A549 (cell line): ENCODE data around the gene EPHB1. TPM values are rescaled to one million over a fixed set of nuclear protein-coding genes. Genes with fewer than 3 reads are reported as not detected.

ENCODE experiments used
- ATAC-seq, 2 experiments: fragments of 200-7000 bp in 1 of 2; fragments of >200 bp in 1 of 2; cut with Nextera tagmentation in 1 of 2; cut with Tn5 transposase in 1 of 2; 3 replicates each; pipeline versions ENCODE4 v1.8.0 to v1.9.1; 2018 to 2020; ENCODE audit warnings: mild to moderate bottlenecking in 1 of 2, moderate library complexity in 1 of 2
- CTCF ChIA-PET: fragments of 300-600 bp; sonication (Branson Sonifier 250); formaldehyde crosslinking; extraction: SDS; loops from one replicate; lab custom pipeline; 2021; ENCODE audit warnings: antibody characterized with exemption, inconsistent platforms; lab: Yijun Ruan, JAX
- POLR2A ChIA-PET: fragments of 350-600 bp; formaldehyde crosslinking; extraction: SDS; loops from one replicate; lab custom pipeline; 2021; ENCODE audit warnings: antibody characterized with exemption, inconsistent platforms; lab: Yijun Ruan, JAX
- DNase-seq, 2 experiments: peaks; one replicate each; pipeline versions ENCODE4 v3.0.0 to v3.0.0-alpha.2; 2011 to 2016; ENCODE audit warnings: low read depth in 1 of 2, low spot score in 1 of 2
- FAIRE-seq: peaks from 2 replicates; lab custom pipeline; 2011; peaks lifted over from hg19 to GRCh38; lab: Jason Lieb, UNC
- H3K27ac ChIP-seq, 2 experiments: fragments of >200 bp; sonication (Bioruptor Twin); formaldehyde crosslinking; 3 replicates each; pipeline ENCODE4 v1.5.1; 2016 to 2017
- H3K4me1 ChIP-seq: fragments of >200 bp; sonication (Bioruptor Twin); formaldehyde crosslinking; 3 replicates; pipeline ENCODE4 v1.6.1; 2016
- H3K4me2 ChIP-seq: fragments of >200 bp; sonication (Bioruptor Twin); formaldehyde crosslinking; 3 replicates; pipeline ENCODE4 v1.6.1; 2016
- H3K4me3 ChIP-seq: fragments of >200 bp; sonication (Bioruptor Twin); formaldehyde crosslinking; 3 replicates; pipeline ENCODE4 v1.5.1; 2016
- H3K9me3 ChIP-seq: fragments of >200 bp; sonication (Bioruptor Twin); formaldehyde crosslinking; 3 replicates; pipeline ENCODE4 v1.6.1; 2016
- ATOH8 ChIP-seq: fragments of 250-450 bp; sonication (Bioruptor Pico); IDR thresholded peaks from 2 replicates; pipeline ENCODE4 v1.5.0; 2020; ENCODE audit warnings: low read depth, mild to moderate bottlenecking, moderate library complexity
- BHLHE40 ChIP-seq: IDR thresholded peaks from 2 replicates; pipeline ENCODE4 v1.6.1; 2012; ENCODE audit warnings: low read depth, low read length, inconsistent platforms
- CHD2 ChIP-seq: fragments of 150-350 bp; IDR thresholded peaks from 2 replicates; pipeline ENCODE4 v1.6.1; 2014; ENCODE audit warnings: low read length; ENCODE audit not compliant: partially characterized antibody
- EHMT2 ChIP-seq: fragments of 200-600 bp; sonication (generic); IDR thresholded peaks from 2 replicates; pipeline ENCODE4 v1.6.1; 2016; ENCODE audit warnings: antibody characterized with exemption, low read depth, mild to moderate bottlenecking, moderate library complexity
- EP300 ChIP-seq, 2 experiments: fragments of >200 bp; sonication (Bioruptor Twin); formaldehyde crosslinking; IDR thresholded peaks; 2 replicates in 1 of 2; 3 replicates in 1 of 2; pipeline ENCODE4 v1.6.1; 2016 to 2017
- FOSL2 ChIP-seq, 2 experiments: fragments of 450-650 bp in 1 of 2; fragments of >200 bp in 1 of 2; sonication (Bioruptor Twin) in 1 of 2; formaldehyde crosslinking; IDR thresholded peaks; 2 replicates each; pipeline versions ENCODE4 v1.5.0 to v1.6.1; 2016 to 2020; ENCODE audit warnings: mild to moderate bottlenecking in 1 of 2, moderate library complexity in 1 of 2
- FOXS1 ChIP-seq: fragments of 250-450 bp; sonication (Bioruptor Pico); IDR thresholded peaks from 2 replicates; pipeline ENCODE4 v1.5.0; 2020; ENCODE audit warnings: mild to moderate bottlenecking, moderate library complexity
- GATA3 ChIP-seq: IDR thresholded peaks from 2 replicates; pipeline ENCODE4 v1.6.1; 2012; ENCODE audit warnings: borderline replicate concordance
- HDAC2 ChIP-seq: fragments of 200-600 bp; sonication (generic); IDR thresholded peaks from 2 replicates; pipeline ENCODE4 v1.6.1; 2016
- HOXB13 ChIP-seq: fragments of 250-450 bp; sonication (Bioruptor Pico); IDR thresholded peaks from 2 replicates; pipeline ENCODE4 v1.5.0; 2020; ENCODE audit warnings: low read depth, mild to moderate bottlenecking, moderate library complexity
- KDM5A ChIP-seq: fragments of 200-600 bp; sonication (generic); IDR thresholded peaks from 2 replicates; pipeline ENCODE4 v1.6.1; 2016; ENCODE audit warnings: antibody characterized with exemption, mild to moderate bottlenecking
- MAZ ChIP-seq: fragments of 150-350 bp; IDR thresholded peaks from 2 replicates; pipeline ENCODE4 v1.6.1; 2014; ENCODE audit warnings: antibody characterized with exemption, low read depth, low read length, borderline replicate concordance
- MYC ChIP-seq: IDR thresholded peaks from 2 replicates; pipeline ENCODE4 v1.6.1; 2012; ENCODE audit warnings: mild to moderate bottlenecking, inconsistent platforms, low read length, improper control_type of control experiment, borderline replicate concordance
- NFE2L2 ChIP-seq: fragments of 150-350 bp; conservative IDR thresholded peaks from 2 replicates; pipeline ENCODE4 v1.6.1; 2014; ENCODE audit warnings: low read length
- NPAS2 ChIP-seq: fragments of 250-450 bp; sonication (Bioruptor Pico); IDR thresholded peaks from 2 replicates; pipeline ENCODE4 v1.8.0; 2022; ENCODE audit warnings: mild to moderate bottlenecking, moderate library complexity, borderline replicate concordance
- NR3C1 ChIP-seq: fragments of >200 bp; sonication (Bioruptor Twin); formaldehyde crosslinking; IDR thresholded peaks from 3 replicates; pipeline ENCODE4 v1.6.1; 2017
- PHF8 ChIP-seq: fragments of 200-600 bp; sonication (generic); IDR thresholded peaks from 2 replicates; pipeline ENCODE4 v1.6.1; 2016; ENCODE audit warnings: low read depth, mild to moderate bottlenecking, antibody characterized with exemption, moderate library complexity, borderline replicate concordance
- POLR2AphosphoS2 ChIP-seq: conservative IDR thresholded peaks from 2 replicates; pipeline ENCODE4 v1.6.1; 2012; ENCODE audit warnings: low read length, improper control_type of control experiment, inconsistent platforms
- RARB ChIP-seq: fragments of 250-450 bp; sonication (Bioruptor Pico); IDR thresholded peaks from 2 replicates; pipeline ENCODE4 v1.8.0; 2021; ENCODE audit warnings: mild to moderate bottlenecking, moderate library complexity
- SMC3 ChIP-seq: fragments of >200 bp; sonication (Bioruptor Twin); formaldehyde crosslinking; IDR thresholded peaks from 3 replicates; pipeline ENCODE4 v1.6.1; 2018; ENCODE audit warnings: inconsistent platforms
- TP53 ChIP-seq: fragments of 250-450 bp; sonication (Bioruptor Pico); IDR thresholded peaks from 2 replicates; pipeline ENCODE4 v1.5.0; 2021; ENCODE audit warnings: mild to moderate bottlenecking, moderate library complexity
- WGBS: methylation state at CpG from one replicate; pipeline ENCODE4 v1.1.6; 2017; ENCODE audit errors: missing lambda C conversion rate; 5-methylcytosine and 5-hydroxymethylcytosine counted together
- polyA plus RNA-seq, 4 experiments: library from polyadenylated mRNA; depleted of rRNA in 3 of 4; stranded (reverse); fragments of >200 nt; fragmentation: RNase III in 1 of 4; extraction: RNeasy Plus Mini Kit Qiagen cat#74134 plus additional on column Dnase treatment in 1 of 4; gene quantifications; 2 replicates in 3 of 4; 3 replicates in 1 of 4; pipeline ENCODE4 v1.2.3, GENCODE V29; 2011 to 2017
- TF ChIP-seq, protein P1 (sequence below): fragments of >200 bp; sonication (Bioruptor Twin); formaldehyde crosslinking; IDR thresholded peaks from 3 replicates; pipeline ENCODE4 v1.6.1; 2016
- TF ChIP-seq, protein P2 (sequence below): IDR thresholded peaks from 2 replicates; pipeline ENCODE4 v1.6.1; 2012

The EPHB1 gene
- polyA plus RNA-seq, 2 of the 4 experiments (the other 2 are of a cell fraction): 0.18 to 0.21 TPM

GRCh38 chr3:135140591-135140990, 345.5 kb downstream of the EPHB1 start:
- DNase-seq (no peak), ATAC-seq (no peak), FAIRE-seq (no peak)
- CTCF ChIA-PET: no interaction called here
- Histone ChIP-seq H3K4me3 (no peak overlapping the region), H3K4me2 (no peak overlapping the region), H3K4me1 (no peaks in the 10 kb centered on the region), H3K9me3 (no peaks in the 10 kb centered on the region), H3K27ac (no peak overlapping the region)
- POLR2A ChIA-PET: no interaction called here
- TF ChIP-seq MAZ: no peak
- no peak for TF ChIP-seq RARB (CRISPR knock-in tag)
- no peak for TF ChIP-seq NPAS2 (CRISPR knock-in tag)
- TF ChIP-seq ATOH8: no peak
- TF ChIP-seq EHMT2: no peak
- no peak for TF ChIP-seq BHLHE40
- TF ChIP-seq KDM5A: no peak
- WGBS: 52% methylated on average over 3 of the region's 3 CpGs

- CTCF ChIA-PET: no interaction called here
- no peak for TF ChIP-seq HDAC2
- no peak for TF ChIP-seq NFE2L2
- no peak for TF ChIP-seq GATA3
- TF ChIP-seq SMC3: no peak
- Histone ChIP-seq H3K4me1 (no peaks in the 10 kb centered on the region), H3K4me2 (no peak overlapping the region), H3K27ac (no peak overlapping the region), H3K4me3 (no peak overlapping the region), H3K9me3 (no peaks in the 10 kb centered on the region)
- ATAC-seq (no peak), DNase-seq (no peak), FAIRE-seq (no peak)
- 0% methylated on average over 5 of the region's 5 CpGs for WGBS
- POLR2A ChIA-PET: no interaction called here
Measured at GRCh38 chr3:135141160-135141559, 346.1 kb downstream of the EPHB1 start.

- no peak for TF ChIP-seq TP53 (CRISPR knock-in tag)
- no peak for TF ChIP-seq MYC
- no peak for TF ChIP-seq CHD2
- TF ChIP-seq BHLHE40: no peak
- TF ChIP-seq ATOH8: no peak
- TF ChIP-seq PHF8: no peak
- no peak for TF ChIP-seq FOXS1
- TF ChIP-seq, protein P1, sequence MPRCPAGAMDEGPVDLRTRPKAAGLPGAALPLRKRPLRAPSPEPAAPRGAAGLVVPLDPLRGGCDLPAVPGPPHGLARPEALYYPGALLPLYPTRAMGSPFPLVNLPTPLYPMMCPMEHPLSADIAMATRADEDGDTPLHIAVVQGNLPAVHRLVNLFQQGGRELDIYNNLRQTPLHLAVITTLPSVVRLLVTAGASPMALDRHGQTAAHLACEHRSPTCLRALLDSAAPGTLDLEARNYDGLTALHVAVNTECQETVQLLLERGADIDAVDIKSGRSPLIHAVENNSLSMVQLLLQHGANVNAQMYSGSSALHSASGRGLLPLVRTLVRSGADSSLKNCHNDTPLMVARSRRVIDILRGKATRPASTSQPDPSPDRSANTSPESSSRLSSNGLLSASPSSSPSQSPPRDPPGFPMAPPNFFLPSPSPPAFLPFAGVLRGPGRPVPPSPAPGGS: no peak
- TF ChIP-seq EP300 (IDR thresholded peaks at IDR 0.05): no peak
- TF ChIP-seq POLR2AphosphoS2: no peak
- TF ChIP-seq NR3C1: no peak
- TF ChIP-seq, protein P2, sequence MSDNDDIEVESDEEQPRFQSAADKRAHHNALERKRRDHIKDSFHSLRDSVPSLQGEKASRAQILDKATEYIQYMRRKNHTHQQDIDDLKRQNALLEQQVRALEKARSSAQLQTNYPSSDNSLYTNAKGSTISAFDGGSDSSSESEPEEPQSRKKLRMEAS: no peak
- no peak for TF ChIP-seq MAZ
- TF ChIP-seq FOSL2 (IDR thresholded peaks at IDR 0.05): no peak
- TF ChIP-seq FOSL2 (CRISPR knock-in tag; IDR thresholded peaks at IDR 0.05): no peak
- no peak for TF ChIP-seq HOXB13 (CRISPR knock-in tag)
- 0% methylated on average over 2 of the region's 2 CpGs for WGBS
- H3K9me3 ChIP-seq: no peaks in the 10 kb centered on the region
- ChIA-PET POLR2A (no interaction called here), CTCF (no interaction called here)
- DNase-seq (no peak), FAIRE-seq (no peak), ATAC-seq (no peak)
- no peak overlapping the region for H3K4me2 ChIP-seq
- no peak overlapping the region for H3K27ac ChIP-seq
- no peaks in the 10 kb centered on the region for H3K4me1 ChIP-seq
- no peak overlapping the region for H3K4me3 ChIP-seq
Measured at GRCh38 chr3:135141672-135142071, 346.6 kb downstream of the EPHB1 start.
